OCI-M2 (cell line): Measurements from ENCODE around the gene PLCB1.

ENCODE experiments used
- DNase-seq: peaks from one replicate; lab custom pipeline; 2025; ENCODE audit not compliant: unreplicated experiment; lab: John Stamatoyannopoulos, UW

The PLCB1 gene

GRCh38 chr20:8129211-8129976 lies 2.7 kb upstream of the PLCB1 start:
- no peak for DNase-seq

- DNase-seq = no peak
Observed at GRCh38 chr20:8130840-8131526, 1.1 kb upstream of the PLCB1 start.

GRCh38 chr20:8132484-8133309 lies 631 bp downstream of the PLCB1 start:
- DNase-seq = no peak

- DNase-seq = no peak
Observed at GRCh38 chr20:8133310-8133768, 1.3 kb downstream of the PLCB1 start.

- DNase-seq = no peak
Observed at GRCh38 chr20:8133851-8134451, 1.9 kb downstream of the PLCB1 start.

GRCh38 chr20:8139899-8140298 lies 7.8 kb downstream of the PLCB1 start:
- DNase-seq = no peak

GRCh38 chr20:8143474-8143873 lies 11.4 kb downstream of the PLCB1 start:
- DNase-seq = no peak

GRCh38 chr20:8144282-8145245 lies 12.5 kb downstream of the PLCB1 start:
- no peak for DNase-seq

- no peak for DNase-seq
Observed at GRCh38 chr20:8145246-8146168, 13.4 kb downstream of the PLCB1 start.

GRCh38 chr20:8147476-8147875 lies 15.4 kb downstream of the PLCB1 start:
- DNase-seq = no peak

GRCh38 chr20:8148501-8148900 lies 16.4 kb downstream of the PLCB1 start:
- no peak for DNase-seq

- no peak for DNase-seq
Observed at GRCh38 chr20:8150591-8150990, 18.5 kb downstream of the PLCB1 start.

GRCh38 chr20:8151372-8151771 lies 19.3 kb downstream of the PLCB1 start:
- no peak for DNase-seq

- DNase-seq = no peak
Observed at GRCh38 chr20:8152183-8152582, 20.1 kb downstream of the PLCB1 start.

GRCh38 chr20:8152847-8153246 lies 20.8 kb downstream of the PLCB1 start:
- DNase-seq = no peak

GRCh38 chr20:8153281-8153908 lies 21.3 kb downstream of the PLCB1 start:
- no peak for DNase-seq

- DNase-seq = no peak
Observed at GRCh38 chr20:8154638-8155037, 22.6 kb downstream of the PLCB1 start.

- no peak for DNase-seq
Observed at GRCh38 chr20:8155229-8155628, 23.2 kb downstream of the PLCB1 start.

- DNase-seq = no peak
Observed at GRCh38 chr20:8155812-8156211, 23.7 kb downstream of the PLCB1 start.
